ENCODE measurements around the gene RHEB.

DNA sequence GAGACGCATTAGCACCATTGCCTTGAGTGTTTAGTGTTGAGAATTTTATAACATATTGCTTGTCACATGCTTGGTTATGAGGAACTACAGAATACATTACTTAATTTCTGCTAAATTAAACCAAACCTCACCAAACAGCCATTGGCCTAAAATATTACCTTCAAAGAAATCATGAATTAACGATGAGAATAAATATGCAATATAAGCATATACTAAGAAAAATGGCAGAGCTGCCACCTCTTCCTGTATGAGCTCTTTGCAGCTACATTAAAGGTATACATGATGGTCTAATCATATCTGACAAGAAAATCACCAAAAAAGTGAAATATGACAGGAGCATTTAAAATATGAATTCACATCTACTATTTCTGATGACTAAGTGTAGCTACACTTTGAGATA, 5.2 kb upstream of the RHEB start:
- TF ChIP-seq CTCF (IDR thresholded peaks at IDR 0.05; ENCODE audit: insufficient read depth, low read length): no peak
- TF ChIP-seq POLR2AphosphoS5 (IDR thresholded peaks at IDR 0.05; ENCODE audit: low read depth): no peak
- TF ChIP-seq REST (IDR thresholded peaks at IDR 0.05; ENCODE audit: insufficient replicate concordance, low read depth): no peak
- no peak for TF ChIP-seq GABPA (IDR thresholded peaks at IDR 0.05; ENCODE audit: low read depth)

Measured in HL-60 (cell line).